SU-DHL-6 (cell line): ENCODE data around the gene SERTAD3.

Experiments used
- H2AFZ ChIP-seq: fragments of 200-600 bp; sonication (generic); 2 replicates; pipeline ENCODE4 v1.6.1; 2014; ENCODE audit warnings: low read depth, mild to moderate bottlenecking, moderate library complexity, mixed read lengths, antibody characterized with exemption, low read length; ENCODE audit not compliant: severe bottlenecking
- H3F3A ChIP-seq: fragments of 200-600 bp; shearing (Covaris generic); 2 replicates; pipeline ENCODE4 v1.6.0; 2016; ENCODE audit warnings: antibody characterized with exemption, mild to moderate bottlenecking; ENCODE audit not compliant: insufficient read depth
- H3K27ac ChIP-seq: fragments of 200-600 bp; sonication (generic); 2 replicates; pipeline ENCODE4 v1.5.1; 2016; ENCODE audit warnings: low read depth, mild to moderate bottlenecking, low read length, moderate library complexity, mixed read lengths
- H3K27me3 ChIP-seq: fragments of 200-600 bp; sonication (generic), shearing (Covaris generic); 2 replicates; pipeline ENCODE4 v1.6.0; 2014; ENCODE audit warnings: mild to moderate bottlenecking, low read length
- H3K36me3 ChIP-seq: fragments of 200-600 bp; sonication (generic); 2 replicates; pipeline ENCODE4 v1.6.1; 2014; ENCODE audit warnings: mild to moderate bottlenecking, low read length, mixed read lengths
- H3K4me2 ChIP-seq: fragments of 300-600, 200-600 bp; shearing (Covaris generic), sonication (generic); 2 replicates; pipeline ENCODE4 v1.6.0; 2014; ENCODE audit warnings: low read length, low read depth, mild to moderate bottlenecking; ENCODE audit not compliant: poor library complexity, severe bottlenecking
- H3K4me3 ChIP-seq: fragments of 200-600 bp; sonication (generic); 2 replicates; pipeline ENCODE4 v1.5.1; 2014; ENCODE audit warnings: antibody characterized with exemption, low read length, mild to moderate bottlenecking, mixed read lengths; ENCODE audit not compliant: insufficient read depth, poor library complexity, severe bottlenecking
- H3K79me2 ChIP-seq: fragments of 200-600 bp; sonication (generic); 2 replicates; pipeline ENCODE4 v1.6.1; 2014; ENCODE audit warnings: mild to moderate bottlenecking, low read length, moderate library complexity; ENCODE audit not compliant: insufficient read depth
- H3K9ac ChIP-seq: fragments of 200-600 bp; sonication (generic); 2 replicates; pipeline ENCODE4 v1.7.0; 2014; ENCODE audit warnings: mild to moderate bottlenecking, low read length
- H3K9me2 ChIP-seq: fragments of 200-600 bp; sonication (generic); replicated peaks from 2 replicates; pipeline ENCODE4 v1.6.1; 2014; ENCODE audit warnings: low read length; ENCODE audit not compliant: insufficient read depth
- H3K9me3 ChIP-seq: fragments of 200-600 bp; sonication (generic); 2 replicates; pipeline ENCODE4 v1.6.1; 2014; ENCODE audit warnings: low read length, mixed read lengths; ENCODE audit not compliant: insufficient read depth
- H4K20me1 ChIP-seq: fragments of 200-600 bp; sonication (generic); 2 replicates; pipeline ENCODE4 v1.6.1; 2014; ENCODE audit warnings: low read depth, mild to moderate bottlenecking, antibody characterized with exemption, low read length, moderate library complexity, mixed read lengths
- EZH2phosphoT487 ChIP-seq: fragments of 200-600 bp; sonication (generic), shearing (Covaris generic); conservative IDR thresholded peaks from 2 replicates; pipeline ENCODE4 v1.6.1; 2018; ENCODE audit warnings: mild to moderate bottlenecking, antibody characterized with exemption, low read length, moderate library complexity, mixed read lengths
- TF ChIP-seq, protein P1 (sequence below): fragments of 200-600 bp; sonication (generic); IDR thresholded peaks from one replicate; pipeline ENCODE4 v1.5.1; 2017; ENCODE audit warnings: antibody characterized with exemption, mild to moderate bottlenecking, low read length, moderate library complexity; ENCODE audit not compliant: insufficient read depth, poor library complexity, severe bottlenecking

The SERTAD3 gene

DNA sequence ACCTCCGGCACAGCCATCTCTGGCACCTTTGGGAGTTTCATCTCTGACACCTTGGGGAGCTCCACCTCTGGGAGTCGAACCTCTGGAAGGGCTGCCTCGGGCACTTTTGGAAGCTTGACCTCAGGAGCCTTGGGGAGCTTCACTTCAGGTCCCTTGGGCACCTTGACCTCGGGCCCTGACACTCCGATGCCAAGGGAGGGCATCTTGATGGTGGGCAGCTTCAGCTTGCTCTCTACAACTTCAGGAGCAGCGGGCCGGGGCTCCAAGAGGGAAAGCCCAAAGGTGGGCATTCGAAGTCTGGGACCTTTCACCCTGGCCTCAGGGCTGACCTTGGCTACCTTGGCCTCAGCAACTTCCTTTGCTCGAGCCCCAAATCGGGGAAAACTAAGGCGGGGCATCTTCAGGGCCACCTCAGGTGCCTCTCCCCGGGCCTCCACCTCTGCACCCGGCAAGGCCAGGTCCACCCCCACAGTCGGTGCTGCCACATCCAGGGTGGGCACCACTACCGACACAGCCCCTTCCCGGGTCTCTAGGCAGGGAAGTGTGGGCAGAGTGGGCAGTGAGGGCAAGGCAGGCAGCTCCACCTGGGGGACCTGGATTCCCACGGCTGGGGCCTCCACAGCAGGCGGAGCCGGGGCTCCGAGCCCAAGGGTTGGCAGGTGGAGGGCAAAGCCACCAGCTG is 47.1 kb downstream of the SERTAD3 start:
- no peak overlapping the region for H2AFZ ChIP-seq
- H3K9me3 ChIP-seq: no peaks in the 10 kb centered on the region
- H3K27me3 ChIP-seq: no peaks in the 10 kb centered on the region
- TF ChIP-seq EZH2phosphoT487: no peak
- TF ChIP-seq, protein P1, sequence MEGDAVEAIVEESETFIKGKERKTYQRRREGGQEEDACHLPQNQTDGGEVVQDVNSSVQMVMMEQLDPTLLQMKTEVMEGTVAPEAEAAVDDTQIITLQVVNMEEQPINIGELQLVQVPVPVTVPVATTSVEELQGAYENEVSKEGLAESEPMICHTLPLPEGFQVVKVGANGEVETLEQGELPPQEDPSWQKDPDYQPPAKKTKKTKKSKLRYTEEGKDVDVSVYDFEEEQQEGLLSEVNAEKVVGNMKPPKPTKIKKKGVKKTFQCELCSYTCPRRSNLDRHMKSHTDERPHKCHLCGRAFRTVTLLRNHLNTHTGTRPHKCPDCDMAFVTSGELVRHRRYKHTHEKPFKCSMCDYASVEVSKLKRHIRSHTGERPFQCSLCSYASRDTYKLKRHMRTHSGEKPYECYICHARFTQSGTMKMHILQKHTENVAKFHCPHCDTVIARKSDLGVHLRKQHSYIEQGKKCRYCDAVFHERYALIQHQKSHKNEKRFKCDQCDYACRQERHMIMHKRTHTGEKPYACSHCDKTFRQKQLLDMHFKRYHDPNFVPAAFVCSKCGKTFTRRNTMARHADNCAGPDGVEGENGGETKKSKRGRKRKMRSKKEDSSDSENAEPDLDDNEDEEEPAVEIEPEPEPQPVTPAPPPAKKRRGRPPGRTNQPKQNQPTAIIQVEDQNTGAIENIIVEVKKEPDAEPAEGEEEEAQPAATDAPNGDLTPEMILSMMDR: no peak
- H3K36me3 ChIP-seq: no peaks in the 10 kb centered on the region
- no peaks in the 10 kb centered on the region for H3K9me2 ChIP-seq
- H3K79me2 ChIP-seq: no peaks in the 10 kb centered on the region
- H3K9ac ChIP-seq: no peak overlapping the region
- no peaks in the 10 kb centered on the region for H3F3A ChIP-seq
- H3K4me2 ChIP-seq: no peak overlapping the region
- no peak overlapping the region for H3K27ac ChIP-seq
- H3K4me3 ChIP-seq: no peak overlapping the region
- no peaks in the 10 kb centered on the region for H4K20me1 ChIP-seq

DNA sequence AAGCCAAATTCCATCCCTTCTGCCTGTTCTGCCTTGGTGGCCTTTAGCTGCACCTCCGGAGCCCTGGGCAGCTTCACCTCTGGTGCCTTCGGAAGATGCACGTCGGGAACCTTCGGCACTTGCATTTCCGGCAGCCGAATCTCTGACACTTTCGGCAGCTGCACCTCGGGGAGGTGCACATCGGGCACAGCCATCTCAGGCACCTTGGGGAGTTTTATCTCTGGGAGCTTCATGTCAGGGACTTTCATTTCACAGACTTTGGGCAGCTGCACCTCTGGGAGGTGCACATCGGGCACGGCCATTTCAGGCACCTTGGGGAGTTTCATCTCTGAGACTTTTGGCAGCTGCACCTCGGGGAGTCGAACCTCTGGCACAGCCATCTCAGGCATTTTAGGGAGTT is 48.2 kb downstream of the SERTAD3 start:
- no peak overlapping the region for H3K4me3 ChIP-seq
- H3K9me2 ChIP-seq: no peaks in the 10 kb centered on the region
- no peaks in the 10 kb centered on the region for H4K20me1 ChIP-seq
- H2AFZ ChIP-seq: no peak overlapping the region
- H3K27ac ChIP-seq: no peak overlapping the region
- no peak for TF ChIP-seq EZH2phosphoT487
- TF ChIP-seq, protein P1: no peak
- no peaks in the 10 kb centered on the region for H3F3A ChIP-seq
- H3K79me2 ChIP-seq: no peaks in the 10 kb centered on the region
- no peaks in the 10 kb centered on the region for H3K27me3 ChIP-seq
- no peak overlapping the region for H3K4me2 ChIP-seq
- H3K36me3 ChIP-seq: no peaks in the 10 kb centered on the region
- no peaks in the 10 kb centered on the region for H3K9me3 ChIP-seq
- no peak overlapping the region for H3K9ac ChIP-seq

DNA sequence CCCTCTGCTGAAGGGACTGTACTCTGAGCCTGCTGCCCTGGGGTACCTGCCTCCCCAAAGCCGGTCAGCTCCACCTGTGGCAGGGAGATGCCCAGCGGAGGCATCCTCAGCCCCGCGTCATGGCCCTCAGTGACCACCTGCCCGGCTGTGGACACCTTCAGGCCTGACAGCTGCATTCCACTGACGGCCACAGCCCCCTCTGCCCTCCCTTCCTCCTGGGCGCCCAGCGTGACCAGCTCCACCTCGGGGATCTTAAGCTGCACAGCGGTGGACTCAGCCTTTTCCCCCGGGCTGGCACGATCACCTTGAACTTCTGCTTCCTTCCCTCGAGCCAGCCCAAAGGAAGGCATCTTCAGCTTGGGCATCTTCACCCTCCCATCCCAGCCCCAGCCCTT is 49.3 kb downstream of the SERTAD3 start:
- H3K36me3 ChIP-seq: no peaks in the 10 kb centered on the region
- H3K27me3 ChIP-seq: no peaks in the 10 kb centered on the region
- no peak overlapping the region for H3K4me3 ChIP-seq
- no peaks in the 10 kb centered on the region for H3K9me2 ChIP-seq
- H3K4me2 ChIP-seq: no peak overlapping the region
- no peak overlapping the region for H3K27ac ChIP-seq
- H3K9ac ChIP-seq: no peak overlapping the region
- H3K79me2 ChIP-seq: no peaks in the 10 kb centered on the region
- H3K9me3 ChIP-seq: no peaks in the 10 kb centered on the region
- no peaks in the 10 kb centered on the region for H4K20me1 ChIP-seq
- no peak for TF ChIP-seq EZH2phosphoT487
- TF ChIP-seq, protein P1: no peak
- H3F3A ChIP-seq: no peaks in the 10 kb centered on the region
- no peak overlapping the region for H2AFZ ChIP-seq
